Stimulated activated CD4-positive, alpha-beta T cell treated with anti-CD3 and anti-CD28 coated beads, Interleukin-12 subunit alpha, Interleukin-12 subunit beta, amount 100 ng/mL, for 4 hours (primary cell): ENCODE data around the gene TP53BP1.
A peak's percentile ranks its signal among the peaks of the same experiment; 100 is the strongest.

Experiments
- DNase-seq: peaks from one replicate; pipeline ENCODE4 v3.0.0-alpha.2; 2020

The TP53BP1 gene

DNA sequence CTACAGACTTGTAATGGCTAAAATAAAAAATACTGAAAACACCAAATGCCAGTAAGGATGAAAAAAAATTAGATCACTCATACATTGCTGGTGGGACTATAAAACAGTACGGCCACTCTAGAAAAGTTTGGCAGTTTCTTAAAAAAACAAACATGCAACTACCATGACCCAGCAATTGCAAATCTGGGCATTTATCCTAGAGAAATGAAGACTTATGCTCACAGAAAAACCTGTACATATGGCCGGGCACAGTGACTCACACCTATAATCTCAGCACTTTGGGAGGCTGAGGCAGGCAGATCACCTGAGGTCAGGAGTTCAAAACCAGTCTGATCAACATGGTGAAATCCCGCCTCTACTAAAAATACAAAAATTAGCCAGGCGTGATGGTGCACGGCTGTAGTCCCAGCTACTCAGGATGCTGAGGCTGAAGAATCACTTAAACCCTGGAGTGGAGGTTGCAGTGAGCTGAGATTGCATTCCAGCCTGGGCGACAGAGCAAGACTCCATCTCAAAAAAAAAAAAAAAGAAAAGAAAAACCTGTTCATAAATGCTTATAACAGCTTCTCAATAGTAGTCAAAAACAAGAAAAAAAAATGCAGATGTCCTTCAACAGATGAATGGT lies 5.6 kb downstream of the TP53BP1 start:
- DNase-seq: no peak

GRCh38 chr15:43484455-43484854 lies 8.5 kb downstream of the TP53BP1 start:
- no peak for DNase-seq

GRCh38 chr15:43483297-43484128 lies 9.4 kb downstream of the TP53BP1 start:
- no peak for DNase-seq

GRCh38 chr15:43473885-43474284 lies 19.1 kb downstream of the TP53BP1 start:
- DNase-seq: no peak

DNA sequence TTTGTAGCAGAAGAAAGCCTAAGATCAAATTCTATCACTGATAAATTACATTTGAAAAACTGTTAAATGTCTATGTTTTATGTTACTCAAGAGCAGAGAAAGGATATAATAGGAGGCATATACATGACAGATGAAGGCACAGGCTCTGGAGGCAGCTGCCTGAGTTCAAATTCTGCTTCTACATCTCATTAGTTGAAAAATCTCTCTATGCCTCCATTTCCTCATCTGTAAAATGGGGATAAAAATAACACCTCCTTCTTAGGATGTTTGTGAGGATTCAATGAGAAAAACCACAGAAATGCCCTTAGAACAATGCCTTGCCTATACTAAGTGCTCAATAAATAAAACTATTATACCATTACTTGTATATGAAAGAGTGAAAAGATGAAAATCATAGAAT lies 21.0 kb downstream of the TP53BP1 start:
- no peak for DNase-seq

- DNase-seq: no peak
Measured at GRCh38 chr15:43469867-43470266, 23.1 kb downstream of the TP53BP1 start.

GRCh38 chr15:43465100-43465499 lies 27.9 kb downstream of the TP53BP1 start:
- no peak for DNase-seq

DNA sequence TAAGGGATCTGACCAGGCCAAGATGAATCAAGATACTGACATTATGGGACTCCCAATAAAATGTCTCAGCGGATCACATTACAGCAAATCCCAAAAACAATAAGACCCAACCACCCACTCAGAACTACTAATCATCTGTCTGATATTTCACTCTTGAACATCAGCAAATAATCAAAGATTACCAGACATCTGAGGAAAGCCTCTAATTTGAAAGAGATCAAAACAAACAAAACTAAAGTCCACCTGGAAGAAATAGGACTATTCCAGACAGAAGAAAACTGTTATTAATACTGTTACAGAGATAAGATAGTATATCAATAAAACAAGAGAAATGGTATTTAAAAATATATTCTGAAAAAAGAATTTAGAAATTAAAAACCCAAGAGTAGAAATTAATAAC lies 29.0 kb downstream of the TP53BP1 start:
- DNase-seq: no peak

GRCh38 chr15:43463507-43463906 lies 29.4 kb downstream of the TP53BP1 start:
- no peak for DNase-seq

- DNase-seq: no peak
Measured at GRCh38 chr15:43449981-43450380, 43.0 kb downstream of the TP53BP1 start.

DNA sequence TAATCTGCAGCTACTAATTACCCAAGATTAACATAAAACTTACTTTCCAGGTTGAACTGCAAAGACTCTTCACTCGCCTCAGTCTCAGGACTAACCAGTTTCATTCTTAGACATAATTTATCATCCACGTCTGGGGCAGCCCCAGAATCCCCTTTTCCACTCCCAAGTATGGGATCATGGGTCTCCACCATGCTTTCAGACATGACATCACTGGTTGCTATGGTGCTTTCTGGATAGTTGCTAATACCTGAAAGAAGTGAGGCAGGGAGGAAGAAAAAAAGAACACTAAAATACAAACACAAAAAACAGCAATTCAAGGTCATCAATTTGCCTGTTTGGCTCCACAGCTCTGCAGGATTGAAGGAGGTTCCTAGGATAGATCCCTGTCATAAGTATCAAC lies 46.6 kb downstream of the TP53BP1 start:
- DNase-seq: no peak

DNA sequence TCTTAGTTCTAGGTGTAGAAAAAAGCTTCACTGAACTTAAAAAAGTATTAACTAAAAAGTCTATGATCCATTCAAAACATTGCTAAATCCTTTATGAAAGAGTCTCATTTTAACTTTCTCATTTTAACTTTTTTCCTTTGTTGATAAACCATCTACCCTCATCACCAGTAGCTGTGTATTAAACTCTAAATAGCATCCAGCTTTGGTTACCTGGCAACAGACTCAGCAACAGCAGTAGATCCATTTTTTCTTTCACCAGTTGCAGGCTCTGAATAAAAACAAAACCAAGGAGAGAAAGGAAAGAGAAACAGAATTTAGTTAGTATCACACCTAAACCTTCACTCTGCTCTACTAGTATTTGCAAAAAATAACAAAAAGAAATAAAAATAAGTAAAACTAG lies 51.6 kb downstream of the TP53BP1 start:
- no peak for DNase-seq

DNA sequence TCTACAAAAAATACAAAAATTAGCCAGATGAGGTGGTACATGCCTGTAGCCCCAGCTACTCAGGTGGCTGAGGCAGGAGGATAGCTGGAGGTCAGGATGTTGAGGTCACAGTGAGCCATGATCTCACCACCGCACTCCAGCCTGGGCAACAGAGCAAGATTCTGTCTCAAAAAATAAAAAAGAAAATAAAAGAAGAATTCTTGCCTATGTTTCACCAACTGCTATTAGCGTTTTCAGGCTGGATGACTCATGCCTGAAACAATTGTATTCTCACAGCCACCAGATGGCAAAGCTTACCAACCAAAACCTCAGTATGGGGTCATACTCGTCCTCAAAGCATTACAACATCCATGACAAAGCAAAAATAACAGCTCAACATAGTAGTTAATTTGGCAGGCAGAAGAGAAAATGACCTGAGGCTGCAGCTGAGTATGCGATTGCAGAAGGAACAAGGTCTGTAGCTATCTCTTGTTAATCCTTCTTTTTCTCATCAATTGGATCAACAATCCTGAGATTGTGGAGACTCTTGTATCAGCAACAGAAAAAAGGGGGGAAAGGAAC lies 52.2 kb downstream of the TP53BP1 start:
- DNase-seq: peak; percentile 1

- no peak for DNase-seq
Measured at GRCh38 chr15:43439268-43439667, 53.7 kb downstream of the TP53BP1 start.

GRCh38 chr15:43436395-43436794 lies 56.6 kb downstream of the TP53BP1 start:
- no peak for DNase-seq

DNA sequence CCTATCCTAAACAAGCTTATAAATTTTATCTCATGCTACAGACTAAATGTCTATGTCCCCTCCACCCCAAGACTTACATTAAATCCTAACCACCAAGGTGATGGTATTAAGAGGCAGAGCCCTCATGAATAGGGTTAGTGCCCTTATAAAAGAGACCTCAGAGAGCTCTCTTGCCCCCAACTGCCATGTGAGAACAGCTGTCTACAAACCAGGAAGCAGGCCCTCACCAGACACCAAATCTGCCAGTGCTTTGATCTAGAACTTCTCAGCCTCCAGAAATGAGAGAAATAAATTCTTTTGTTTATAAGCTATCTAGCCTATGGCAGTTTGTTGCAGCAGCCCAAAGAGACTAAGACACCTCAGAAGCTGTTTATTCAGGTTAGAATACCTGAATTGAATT lies 58.5 kb downstream of the TP53BP1 start:
- DNase-seq: no peak

DNA sequence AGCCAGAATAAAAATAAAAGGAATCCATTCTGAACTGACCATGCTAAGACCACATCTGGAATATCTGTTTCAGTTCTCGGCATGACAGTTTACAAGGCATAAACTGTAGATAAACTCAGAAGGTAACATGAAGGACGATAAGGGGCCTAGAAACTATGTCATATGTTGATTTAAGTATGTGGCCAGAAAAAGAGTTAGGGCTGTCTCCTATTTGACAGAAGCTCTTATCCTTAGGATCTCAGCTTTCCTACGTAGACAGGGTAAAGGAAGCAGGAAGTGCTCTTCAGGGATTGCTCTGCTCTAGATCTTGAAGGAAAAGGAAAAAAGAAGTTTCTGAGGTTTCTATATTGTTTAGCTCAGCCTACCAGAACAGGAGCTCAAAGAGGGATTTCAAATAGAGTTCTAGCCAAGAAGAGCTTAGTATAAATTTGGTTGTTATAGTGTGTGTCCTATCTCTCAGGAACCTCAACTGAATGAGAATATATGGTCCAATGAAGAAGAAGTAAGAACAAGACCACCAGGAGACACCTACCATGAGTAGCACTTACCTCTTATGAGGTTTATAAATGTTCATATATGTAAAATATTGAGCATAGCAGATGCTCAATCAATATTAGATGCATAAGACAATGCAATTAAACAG lies 59.2 kb downstream of the TP53BP1 start:
- DNase-seq: no peak

- no peak for DNase-seq
Measured at GRCh38 chr15:43433165-43433564, 59.8 kb downstream of the TP53BP1 start.

DNA sequence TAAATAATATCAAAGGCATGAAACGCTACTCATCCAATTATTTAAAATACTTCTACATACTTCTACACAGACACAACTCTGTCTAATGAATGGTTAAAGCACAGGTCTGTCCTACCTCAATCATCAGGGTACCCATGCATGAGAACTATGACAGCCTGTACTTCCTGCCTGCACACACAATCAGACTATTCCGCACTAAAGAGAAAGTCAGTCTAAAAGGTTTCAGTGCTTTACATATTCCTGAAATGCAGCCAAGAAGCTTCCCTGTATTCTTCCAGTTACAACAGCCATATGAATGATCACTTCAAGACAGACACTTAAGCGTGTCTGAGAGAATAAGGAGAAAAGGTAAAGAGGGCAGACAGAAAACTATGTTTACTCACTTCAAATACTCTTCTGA lies 63.3 kb downstream of the TP53BP1 start:
- DNase-seq: no peak

DNA sequence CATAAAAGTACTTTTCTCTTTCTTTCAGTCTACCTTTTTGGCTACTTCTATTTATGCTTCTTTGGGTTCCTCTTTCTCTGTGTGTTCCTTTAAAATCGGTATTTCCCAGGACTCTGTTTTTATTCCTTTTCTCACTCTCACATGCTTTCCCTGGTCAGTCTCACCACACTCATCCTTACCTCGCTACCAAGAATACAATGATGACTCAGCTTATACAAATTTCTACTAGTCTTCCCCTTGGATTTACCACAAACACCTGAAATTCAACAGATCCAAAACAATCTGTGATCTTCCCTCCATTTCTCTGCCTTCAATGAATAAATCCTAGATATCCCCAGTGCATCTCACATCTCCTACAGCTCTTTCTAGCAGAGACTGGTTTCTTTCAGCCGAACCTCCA lies 69.2 kb downstream of the TP53BP1 start:
- DNase-seq: no peak

DNA sequence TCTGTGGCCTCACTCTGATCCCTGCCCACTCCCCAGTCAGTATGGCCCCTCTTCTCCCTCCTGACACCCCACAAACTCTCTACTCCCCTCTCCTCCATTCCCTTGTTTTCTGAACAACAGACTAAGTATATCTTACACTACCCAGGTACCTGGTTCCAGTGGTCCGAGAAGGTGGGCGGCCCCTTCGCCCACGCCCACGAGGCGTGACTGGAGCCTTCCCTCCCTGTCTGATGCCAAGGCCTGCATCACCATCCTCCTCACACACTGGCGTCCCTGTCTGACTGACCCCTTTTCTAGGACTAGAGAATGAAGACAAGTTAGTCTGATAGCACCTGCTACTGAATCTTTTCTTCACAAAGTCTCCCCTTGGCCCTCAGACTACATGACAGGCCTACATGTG lies 72.1 kb downstream of the TP53BP1 start:
- no peak for DNase-seq

DNA sequence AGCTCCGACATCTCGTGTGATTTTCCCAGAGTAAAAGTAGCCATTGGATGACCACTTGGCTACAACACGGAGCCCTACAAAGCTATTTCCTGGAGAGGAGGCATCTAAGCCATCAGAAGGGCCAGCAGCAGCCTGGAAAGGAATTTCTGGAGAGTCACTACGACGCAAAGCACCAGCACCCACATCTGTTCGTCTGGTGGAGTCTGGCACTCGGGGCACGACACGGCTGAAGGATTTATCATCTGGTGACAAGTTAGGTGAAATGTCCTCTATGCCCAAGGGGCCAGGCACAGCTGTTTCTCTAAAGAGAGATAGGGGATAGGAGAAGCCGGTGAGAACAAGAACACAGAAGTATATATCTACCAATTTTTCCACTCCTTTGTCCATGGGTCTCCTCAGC lies 72.5 kb downstream of the TP53BP1 start:
- DNase-seq: no peak

- DNase-seq: no peak
Measured at GRCh38 chr15:43414196-43414595, 78.8 kb downstream of the TP53BP1 start.

- DNase-seq: no peak
Measured at GRCh38 chr15:43412096-43412495, 80.9 kb downstream of the TP53BP1 start.
